Stimulated activated CD8-positive, alpha-beta memory T cell treated with anti-CD3 and anti-CD28 coated beads, Interleukin-15, amount 100 ng/mL, for 4 hours (primary cell): ENCODE data around the gene SETDB2.

Source experiments
- DNase-seq, 2 donors: peaks; one replicate each; pipeline ENCODE4 v3.0.0-alpha.2; 2020; ENCODE audit warnings: low read depth in 2 of 2

The SETDB2 gene

GRCh38 chr13:49443704-49444523 is at the start of gene SETDB2, which contains the start of gene CAB39L:
TSS of gene SETDB2 (plus strand) at chr13:49444274. CDS start at chr13:49451894, 7,620 bp downstream.
TSS of gene CAB39L (minus strand) at chr13:49444064. CDS start at chr13:49382910, 61,154 bp downstream.
- peak; percentile 98 for DNase-seq

GRCh38 chr13:49395451-49395865 is 48.6 kb upstream of the SETDB2 start:
- DNase-seq, result no peak

GRCh38 chr13:49395878-49396380 is 48.1 kb upstream of the SETDB2 start:
- DNase-seq, result no peak

- DNase-seq, result no peak
Observed at GRCh38 chr13:49399801-49400472, 44.1 kb upstream of the SETDB2 start.

GRCh38 chr13:49400755-49401659 is 43.1 kb upstream of the SETDB2 start:
- DNase-seq, result no peak

GRCh38 chr13:49403996-49404702 is 39.9 kb upstream of the SETDB2 start:
- no peak for DNase-seq

GRCh38 chr13:49404703-49405020 is 39.4 kb upstream of the SETDB2 start:
- DNase-seq, result no peak

GRCh38 chr13:49407068-49407467 is 37.0 kb upstream of the SETDB2 start:
- no peak for DNase-seq

GRCh38 chr13:49407936-49408335 is 36.1 kb upstream of the SETDB2 start:
- no peak for DNase-seq

GRCh38 chr13:49409008-49409407 is 35.1 kb upstream of the SETDB2 start:
- no peak for DNase-seq

GRCh38 chr13:49410006-49410405 is 34.1 kb upstream of the SETDB2 start:
- no peak for DNase-seq

GRCh38 chr13:49410477-49410876 is 33.6 kb upstream of the SETDB2 start:
- DNase-seq, result no peak

- DNase-seq, result no peak
Observed at GRCh38 chr13:49411353-49411752, 32.7 kb upstream of the SETDB2 start.

- DNase-seq, result no peak
Observed at GRCh38 chr13:49412749-49413148, 31.3 kb upstream of the SETDB2 start.

- no peak for DNase-seq
Observed at GRCh38 chr13:49417161-49417560, 26.9 kb upstream of the SETDB2 start.

GRCh38 chr13:49418206-49418605 is 25.9 kb upstream of the SETDB2 start:
- no peak for DNase-seq

- DNase-seq, result no peak
Observed at GRCh38 chr13:49419276-49419675, 24.8 kb upstream of the SETDB2 start.

GRCh38 chr13:49421391-49421790 is 22.7 kb upstream of the SETDB2 start:
- DNase-seq, result no peak

- DNase-seq, result no peak
Observed at GRCh38 chr13:49424011-49424560, 20.0 kb upstream of the SETDB2 start.

GRCh38 chr13:49428041-49428763 is 15.9 kb upstream of the SETDB2 start:
- no peak for DNase-seq
